HG02884 (cell line): ENCODE results near the gene MORC3.
"Not testable (repeated sequence)": the region's sequence is repeated elsewhere in the genome, so short reads cannot be mapped to it uniquely, and the experiment has no call there.

Experiments used
- ATAC-seq: cut with Tn5 transposase; IDR thresholded peaks from one replicate; pipeline ENCODE4 v1.9.1; 2021; ENCODE audit warnings: mild to moderate bottlenecking, moderate library complexity; ENCODE audit not compliant: unreplicated experiment

The MORC3 gene

GRCh38 chr21:36323032-36323431 lies 3.0 kb downstream of the MORC3 start:
- ATAC-seq, result no peak

GRCh38 chr21:36325373-36326010 lies 5.5 kb downstream of the MORC3 start:
- no peak for ATAC-seq

- no peak for ATAC-seq
These were observed 10.9 kb downstream of the MORC3 start for GRCh38 chr21:36330904-36331303.

GRCh38 chr21:36337099-36337509 lies 17.1 kb downstream of the MORC3 start:
- no peak for ATAC-seq

GRCh38 chr21:36338975-36339374 lies 19.0 kb downstream of the MORC3 start:
- ATAC-seq, result no peak

- not testable (repeated sequence) for ATAC-seq
These were observed 22.6 kb downstream of the MORC3 start for GRCh38 chr21:36342581-36342980.

- ATAC-seq, result no peak
These were observed 24.9 kb downstream of the MORC3 start for GRCh38 chr21:36344931-36345330.

GRCh38 chr21:36347278-36347961 lies 27.4 kb downstream of the MORC3 start:
- no peak for ATAC-seq

- no peak for ATAC-seq
These were observed 27.9 kb downstream of the MORC3 start for GRCh38 chr21:36347962-36348328.

GRCh38 chr21:36349315-36349714 lies 29.3 kb downstream of the MORC3 start:
- no peak for ATAC-seq

- no peak for ATAC-seq
These were observed 30.4 kb downstream of the MORC3 start for GRCh38 chr21:36350282-36350910.

GRCh38 chr21:36354918-36355680 lies 35.1 kb downstream of the MORC3 start:
- no peak for ATAC-seq

GRCh38 chr21:36355868-36356267 lies 35.9 kb downstream of the MORC3 start:
- ATAC-seq, result no peak

GRCh38 chr21:36359185-36359584 lies 39.2 kb downstream of the MORC3 start:
- ATAC-seq, result no peak

GRCh38 chr21:36369064-36369685 lies 49.2 kb downstream of the MORC3 start:
- ATAC-seq, result no peak

- no peak for ATAC-seq
These were observed 56.0 kb downstream of the MORC3 start for GRCh38 chr21:36375994-36376393.

GRCh38 chr21:36377391-36377842 lies 57.4 kb downstream of the MORC3 start:
- ATAC-seq, result no peak

- no peak for ATAC-seq
These were observed 59.3 kb downstream of the MORC3 start for GRCh38 chr21:36379251-36379650.

- no peak for ATAC-seq
These were observed 62.0 kb downstream of the MORC3 start for GRCh38 chr21:36381841-36382589.

GRCh38 chr21:36382722-36383121 lies 62.7 kb downstream of the MORC3 start:
- ATAC-seq, result not testable (repeated sequence)
